GM12872 (cell line): Measurements from ENCODE around the gene CDCA5.

Experiments
- CTCF ChIP-seq: IDR thresholded peaks from 3 replicates; pipeline ENCODE4 v1.5.1; 2011; ENCODE audit warnings: low read depth, mild to moderate bottlenecking, low read length, moderate library complexity; ENCODE audit not compliant: insufficient read depth

Gene CDCA5

GRCh38 chr11:65107078-65107477 is 23.2 kb upstream of the CDCA5 start:
- TF ChIP-seq CTCF: no peak

GRCh38 chr11:65104628-65105027 is 20.8 kb upstream of the CDCA5 start:
- TF ChIP-seq CTCF: no peak

GRCh38 chr11:65103476-65103875 is 19.6 kb upstream of the CDCA5 start:
- no peak for TF ChIP-seq CTCF

- TF ChIP-seq CTCF: no peak
These were observed 18.6 kb upstream of the CDCA5 start for GRCh38 chr11:65102142-65103095.

- TF ChIP-seq CTCF: 0 out of 3 replicates have a peak, but pooled peaks have one; percentile 4
These were observed 17.0 kb upstream of the CDCA5 start for GRCh38 chr11:65100674-65101350.

GRCh38 chr11:65096926-65097325 is 13.1 kb upstream of the CDCA5 start:
- TF ChIP-seq CTCF: no peak

- TF ChIP-seq CTCF: no peak
These were observed 12.3 kb upstream of the CDCA5 start, which contains the start of gene VPS51 for GRCh38 chr11:65095974-65096806. Gene VPS51, plus strand, starts transcription at chr11:65096214. Its CDS starts 37 bp downstream, at chr11:65096251.
